Neural progenitor cell (in vitro differentiated cells): ENCODE results near the gene NUP93. TPM values are rescaled to one million over a fixed set of nuclear protein-coding genes. Genes with fewer than 3 reads are reported as not detected.

Experiments
- DNase-seq: peaks from one replicate; pipeline ENCODE4 v3.0.0-alpha.2; 2016; ENCODE audit warnings: low spot score
- H2AFZ ChIP-seq: fragments of 200-600 bp; sonication (generic); replicated peaks from 2 replicates; pipeline ENCODE4 v1.6.1; 2016; ENCODE audit warnings: antibody characterized with exemption
- H3F3A ChIP-seq: fragments of 200-600 bp; sonication (generic); 2 replicates; pipeline ENCODE4 v1.6.1; 2016; ENCODE audit warnings: antibody characterized with exemption, low read depth
- H3K27ac ChIP-seq: fragments of 200-600 bp; sonication (generic); 2 replicates; pipeline ENCODE4 v1.5.1; 2016; ENCODE audit warnings: mild to moderate bottlenecking
- H3K27me3 ChIP-seq: fragments of 200-600 bp; sonication (generic); 2 replicates; pipeline ENCODE4 v1.6.1; 2016; ENCODE audit warnings: mild to moderate bottlenecking, moderate library complexity
- H3K36me3 ChIP-seq: fragments of 200-600 bp; sonication (generic); 2 replicates; pipeline ENCODE4 v1.5.1; 2016
- H3K4me1 ChIP-seq: fragments of 200-600 bp; sonication (generic); 2 replicates; pipeline ENCODE4 v1.6.1; 2016; ENCODE audit warnings: mixed run types
- H3K4me2 ChIP-seq: fragments of 200-600 bp; sonication (generic); 2 replicates; pipeline ENCODE4 v1.6.1; 2016
- H3K4me3 ChIP-seq: fragments of 200-600 bp; sonication (generic); 2 replicates; pipeline ENCODE4 v1.5.1; 2016
- H3K79me2 ChIP-seq: fragments of 200-600 bp; sonication (generic); 2 replicates; pipeline ENCODE4 v1.6.1; 2016; ENCODE audit warnings: low read depth
- H3K9ac ChIP-seq: fragments of 200-600 bp; sonication (generic); 2 replicates; pipeline ENCODE4 v1.6.1; 2016
- H3K9me3 ChIP-seq: fragments of 200-600 bp; sonication (generic); 2 replicates; pipeline ENCODE4 v1.5.1; 2016; ENCODE audit warnings: low read depth
- H4K20me1 ChIP-seq: fragments of 200-600 bp; sonication (generic); 2 replicates; pipeline ENCODE4 v1.6.1; 2016; ENCODE audit warnings: low read depth
- H3K27ac Mint-ChIP-seq: 3 replicates; pipeline ENCODE4 v1.8.0; 2021; ENCODE audit warnings: mixed read lengths
- H3K27me3 Mint-ChIP-seq: 2 replicates; pipeline ENCODE4 v1.8.0; 2022; ENCODE audit warnings: low read depth, mild to moderate bottlenecking, inconsistent platforms, moderate library complexity, mixed read lengths; ENCODE audit not compliant: insufficient read depth
- H3K36me3 Mint-ChIP-seq: 3 replicates; pipeline ENCODE4 v1.8.0; 2021; ENCODE audit warnings: mixed read lengths
- H3K4me1 Mint-ChIP-seq: 3 replicates; pipeline ENCODE4 v1.8.0; 2021; ENCODE audit warnings: mixed read lengths
- H3K4me3 Mint-ChIP-seq: 3 replicates; pipeline ENCODE4 v1.8.0; 2021; ENCODE audit warnings: mild to moderate bottlenecking, moderate library complexity, mixed read lengths
- H3K9me3 Mint-ChIP-seq: 3 replicates; pipeline ENCODE4 v1.8.0; 2020; ENCODE audit warnings: mixed read lengths
- EZH2 ChIP-seq: fragments of 200-600 bp; sonication (generic); IDR thresholded peaks from 2 replicates; pipeline ENCODE4 v1.6.1; 2017; ENCODE audit warnings: antibody characterized with exemption, mild to moderate bottlenecking, moderate library complexity
- EZH2phosphoT487 ChIP-seq: fragments of 200-600 bp; sonication (generic); IDR thresholded peaks from 2 replicates; pipeline ENCODE4 v1.6.1; 2017; ENCODE audit warnings: antibody characterized with exemption
- total RNA-seq: library from RNA; depleted of rRNA; stranded (reverse); fragments of >200 nt; gene quantifications from 2 replicates; pipeline ENCODE4 v1.2.3, GENCODE V29; 2015; ENCODE audit warnings: low replicate concordance
- TF ChIP-seq, protein P1 (sequence below): fragments of 200-600 bp; sonication (generic); IDR thresholded peaks from 2 replicates; pipeline ENCODE4 v1.5.1; 2017; ENCODE audit warnings: antibody characterized with exemption, mild to moderate bottlenecking

Gene NUP93
- total RNA-seq, 1 donor from 2014 or later, result 116 TPM

DNA sequence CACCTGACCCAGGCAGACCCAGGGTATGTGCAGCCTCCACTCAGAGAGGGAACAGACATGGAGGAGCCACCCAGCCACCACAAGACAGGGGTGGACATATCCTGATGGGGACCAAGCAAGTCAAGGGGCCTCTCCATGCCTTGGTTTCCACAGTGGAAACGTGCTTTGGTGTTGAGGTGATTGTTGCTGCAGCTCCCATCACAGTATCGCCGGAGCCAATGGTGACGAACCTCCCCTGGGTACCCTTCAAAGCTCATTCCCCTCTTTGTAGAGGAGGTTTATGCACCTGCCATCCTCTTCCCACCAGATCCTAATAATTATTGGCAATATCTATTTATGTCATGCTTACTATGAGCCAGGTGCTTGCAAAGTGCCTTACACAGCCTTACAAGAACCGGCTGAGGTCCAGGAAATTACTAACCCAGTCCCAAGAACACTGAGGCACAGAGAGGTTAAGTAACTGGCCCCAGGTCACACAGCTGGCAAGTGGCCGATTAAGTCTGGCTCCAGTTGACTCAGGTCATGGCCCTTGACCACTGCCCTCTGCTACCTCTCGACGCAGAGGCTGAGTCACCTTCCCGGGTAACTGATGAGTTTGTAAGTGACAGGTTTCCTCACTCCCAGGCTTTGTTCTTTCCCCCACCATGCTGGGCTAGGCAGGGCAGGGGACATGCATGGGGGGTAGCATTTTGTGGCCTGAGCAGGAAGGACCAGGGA lies 155.7 kb downstream of the NUP93 start:
- Mint-ChIP-seq H3K4me3 (no peak overlapping the region), H3K27me3 (peaks cover 10% of the 10 kb centered on the region), H3K9me3 (peaks cover 11% of the 10 kb centered on the region), H3K36me3 (peaks cover 2% of the 10 kb centered on the region), H3K4me1 (no peaks in the 10 kb centered on the region), H3K27ac (no peak overlapping the region)
- H3K4me3 ChIP-seq, result no peak overlapping the region
- H2AFZ ChIP-seq, result no peak overlapping the region
- H3K4me2 ChIP-seq, result no peak overlapping the region
- no peaks in the 10 kb centered on the region for H3K9me3 ChIP-seq
- DNase-seq, result no peak
- no peaks in the 10 kb centered on the region for H3K79me2 ChIP-seq
- H3K36me3 ChIP-seq, result no peaks in the 10 kb centered on the region
- H3K4me1 ChIP-seq, result no peaks in the 10 kb centered on the region
- no peaks in the 10 kb centered on the region for H3K27me3 ChIP-seq
- TF ChIP-seq EZH2phosphoT487 (no peak), EZH2 (no peak)
- TF ChIP-seq, protein P1, sequence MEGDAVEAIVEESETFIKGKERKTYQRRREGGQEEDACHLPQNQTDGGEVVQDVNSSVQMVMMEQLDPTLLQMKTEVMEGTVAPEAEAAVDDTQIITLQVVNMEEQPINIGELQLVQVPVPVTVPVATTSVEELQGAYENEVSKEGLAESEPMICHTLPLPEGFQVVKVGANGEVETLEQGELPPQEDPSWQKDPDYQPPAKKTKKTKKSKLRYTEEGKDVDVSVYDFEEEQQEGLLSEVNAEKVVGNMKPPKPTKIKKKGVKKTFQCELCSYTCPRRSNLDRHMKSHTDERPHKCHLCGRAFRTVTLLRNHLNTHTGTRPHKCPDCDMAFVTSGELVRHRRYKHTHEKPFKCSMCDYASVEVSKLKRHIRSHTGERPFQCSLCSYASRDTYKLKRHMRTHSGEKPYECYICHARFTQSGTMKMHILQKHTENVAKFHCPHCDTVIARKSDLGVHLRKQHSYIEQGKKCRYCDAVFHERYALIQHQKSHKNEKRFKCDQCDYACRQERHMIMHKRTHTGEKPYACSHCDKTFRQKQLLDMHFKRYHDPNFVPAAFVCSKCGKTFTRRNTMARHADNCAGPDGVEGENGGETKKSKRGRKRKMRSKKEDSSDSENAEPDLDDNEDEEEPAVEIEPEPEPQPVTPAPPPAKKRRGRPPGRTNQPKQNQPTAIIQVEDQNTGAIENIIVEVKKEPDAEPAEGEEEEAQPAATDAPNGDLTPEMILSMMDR, result no peak
- no peaks in the 10 kb centered on the region for H3F3A ChIP-seq
- no peak overlapping the region for H3K27ac ChIP-seq
- no peaks in the 10 kb centered on the region for H4K20me1 ChIP-seq
- no peak overlapping the region for H3K9ac ChIP-seq

DNA sequence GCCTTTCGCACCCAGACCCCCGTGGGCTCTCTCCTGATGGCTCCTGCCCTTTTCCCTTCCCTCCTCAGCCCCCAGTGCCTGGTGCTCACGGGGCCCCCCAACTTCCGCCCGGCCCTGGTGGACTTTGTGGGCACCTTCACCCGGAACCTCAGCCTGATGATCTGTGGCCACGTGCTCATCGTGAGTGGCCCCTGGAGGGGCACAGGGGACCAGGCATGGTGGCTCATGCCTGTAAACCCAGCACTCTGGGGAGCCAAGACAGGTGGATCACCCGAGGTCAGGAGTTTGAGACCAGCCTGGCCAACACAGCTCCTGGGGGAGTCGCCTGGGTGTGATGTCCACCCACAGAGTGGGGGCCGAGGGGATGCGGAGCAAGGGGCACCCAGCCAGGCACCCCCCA lies 156.4 kb downstream of the NUP93 start:
- Histone ChIP-seq H3K27me3 (no peaks in the 10 kb centered on the region), H4K20me1 (no peaks in the 10 kb centered on the region), H3K36me3 (no peaks in the 10 kb centered on the region), H3K9me3 (no peaks in the 10 kb centered on the region), H3F3A (no peaks in the 10 kb centered on the region), H3K79me2 (no peaks in the 10 kb centered on the region), H2AFZ (no peak overlapping the region), H3K4me1 (no peaks in the 10 kb centered on the region), H3K4me3 (no peak overlapping the region), H3K9ac (no peak overlapping the region), H3K4me2 (no peak overlapping the region), H3K27ac (no peak overlapping the region)
- H3K4me3 Mint-ChIP-seq, result no peak overlapping the region
- no peak overlapping the region for H3K27ac Mint-ChIP-seq
- no peaks in the 10 kb centered on the region for H3K4me1 Mint-ChIP-seq
- peaks cover 10% of the 10 kb centered on the region for H3K27me3 Mint-ChIP-seq
- peaks cover 2% of the 10 kb centered on the region for H3K36me3 Mint-ChIP-seq
- no peak for DNase-seq
- peaks cover 11% of the 10 kb centered on the region for H3K9me3 Mint-ChIP-seq
- no peak for TF ChIP-seq EZH2phosphoT487
- no peak for TF ChIP-seq EZH2
- TF ChIP-seq, protein P1, result no peak

DNA sequence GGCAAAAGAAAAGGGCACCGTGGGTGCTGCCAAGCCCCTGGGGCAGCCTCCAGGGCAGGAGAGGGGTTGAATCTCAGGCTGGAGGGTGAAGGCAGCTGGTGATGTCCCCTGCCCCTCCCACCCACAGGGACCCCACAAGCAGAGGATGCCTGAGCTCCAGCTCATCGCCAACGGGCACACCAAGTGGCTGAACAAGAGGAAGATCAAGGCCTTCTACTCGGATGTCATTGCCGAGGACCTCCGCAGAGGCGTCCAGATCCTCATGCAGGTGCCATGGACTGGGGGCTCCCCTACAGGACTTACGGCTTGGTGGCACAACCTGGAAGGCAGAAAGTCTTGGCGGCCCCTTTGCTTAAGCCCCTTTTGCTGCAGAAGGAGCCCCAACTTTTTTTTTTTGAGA lies 156.9 kb downstream of the NUP93 start:
- no peaks in the 10 kb centered on the region for H3K4me1 Mint-ChIP-seq
- TF ChIP-seq EZH2, result no peak
- no peak for TF ChIP-seq EZH2phosphoT487
- TF ChIP-seq, protein P1, result no peak

More for the DNA sequence above, 156.9 kb downstream of the NUP93 start:
- no peaks in the 10 kb centered on the region for H3K9me3 ChIP-seq
- DNase-seq, result no peak
- no peaks in the 10 kb centered on the region for H4K20me1 ChIP-seq
- H3K4me1 ChIP-seq, result no peaks in the 10 kb centered on the region
- H3K27me3 ChIP-seq, result no peaks in the 10 kb centered on the region
- Mint-ChIP-seq H3K36me3 (peaks cover 2% of the 10 kb centered on the region), H3K27me3 (peaks cover 10% of the 10 kb centered on the region), H3K4me3 (no peak overlapping the region), H3K27ac (no peak overlapping the region), H3K9me3 (peaks cover 11% of the 10 kb centered on the region)
- H3K27ac ChIP-seq, result no peak overlapping the region
- no peaks in the 10 kb centered on the region for H3K36me3 ChIP-seq
- no peaks in the 10 kb centered on the region for H3F3A ChIP-seq
- no peak overlapping the region for H3K4me3 ChIP-seq
- no peaks in the 10 kb centered on the region for H3K79me2 ChIP-seq
- H3K9ac ChIP-seq, result no peak overlapping the region
- no peak overlapping the region for H3K4me2 ChIP-seq
- H2AFZ ChIP-seq, result no peak overlapping the region
